ENCODE results near the gene ACTN3.
"Not testable (repeated sequence)": the region's sequence is repeated elsewhere in the genome, so short reads cannot be mapped to it uniquely, and the experiment has no call there.

The ACTN3 gene

DNA sequence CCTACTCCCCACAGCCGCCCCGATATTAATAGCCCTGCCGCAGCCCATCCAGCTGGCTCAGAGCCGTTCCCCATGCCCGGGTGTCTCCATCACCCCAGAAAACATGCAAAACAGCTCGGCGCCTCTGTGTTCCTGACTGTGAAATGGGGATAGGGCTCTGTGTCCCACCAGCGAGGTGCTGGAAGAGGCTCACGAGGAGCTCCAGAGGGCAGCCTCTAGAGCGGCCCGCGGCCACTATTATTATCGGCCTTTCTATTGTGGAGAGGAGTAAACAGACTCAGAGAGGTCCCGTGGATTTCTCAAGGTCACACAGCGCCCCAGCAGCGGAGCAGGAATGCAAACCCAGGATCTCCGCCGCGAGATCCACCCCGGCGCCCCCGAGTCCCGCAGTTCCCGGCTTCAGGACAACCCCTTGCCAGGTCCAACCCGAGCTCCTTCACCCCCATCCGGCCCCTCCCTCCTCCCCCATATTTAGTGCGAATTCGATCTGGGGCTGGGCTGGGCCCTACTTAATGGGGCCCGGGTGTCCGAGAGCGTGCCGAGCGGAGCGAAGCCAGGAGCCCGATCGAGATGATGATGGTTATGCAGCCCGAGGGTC lies at the start of gene ACTN3:
ACTN3 (plus strand) TSS at position 536 of the 598 bp plus-strand sequence; CDS start at position 571, 35 bp downstream.
- no peak for DNase-seq

DNA sequence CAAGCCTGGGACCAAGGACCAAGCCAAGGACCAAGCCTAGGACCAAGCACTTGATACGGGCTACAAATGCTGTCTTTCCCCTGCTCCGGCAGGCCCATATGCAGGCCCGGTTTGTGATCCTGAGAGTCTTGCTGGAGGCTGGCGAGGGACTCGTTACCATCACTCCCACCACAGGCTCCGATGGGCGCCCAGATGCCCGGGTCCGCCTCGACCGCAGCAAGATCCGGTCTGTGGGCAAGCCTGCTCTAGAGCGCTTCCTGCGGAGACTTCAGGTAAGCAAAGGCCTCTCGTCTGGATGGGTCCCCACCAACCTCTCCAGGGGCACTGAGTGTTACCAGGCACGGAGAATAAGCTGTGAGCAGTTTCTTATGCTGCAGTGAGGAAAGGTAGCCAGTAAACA lies 49.5 kb upstream of the ACTN3 start:
- no peak for DNase-seq

DNA sequence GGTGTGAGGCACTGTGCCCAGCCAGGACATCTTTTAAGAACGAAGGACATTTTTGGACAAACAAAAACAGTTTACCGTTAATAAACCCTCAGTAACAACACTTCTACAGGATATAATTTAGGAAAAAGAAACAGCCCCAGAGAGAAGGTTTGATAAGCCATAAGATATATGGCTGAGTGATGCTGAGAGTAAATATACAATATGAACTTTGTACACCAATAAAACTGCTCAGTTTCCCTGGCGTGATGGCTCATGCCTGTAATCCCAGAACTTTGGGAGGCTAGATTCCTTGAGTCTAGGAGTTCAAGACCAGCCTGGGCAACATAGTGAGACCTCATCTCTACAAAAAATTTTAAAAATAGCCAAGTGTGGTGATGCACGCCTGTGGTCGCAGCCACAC lies 48.2 kb upstream of the ACTN3 start:
- no peak for DNase-seq

DNA sequence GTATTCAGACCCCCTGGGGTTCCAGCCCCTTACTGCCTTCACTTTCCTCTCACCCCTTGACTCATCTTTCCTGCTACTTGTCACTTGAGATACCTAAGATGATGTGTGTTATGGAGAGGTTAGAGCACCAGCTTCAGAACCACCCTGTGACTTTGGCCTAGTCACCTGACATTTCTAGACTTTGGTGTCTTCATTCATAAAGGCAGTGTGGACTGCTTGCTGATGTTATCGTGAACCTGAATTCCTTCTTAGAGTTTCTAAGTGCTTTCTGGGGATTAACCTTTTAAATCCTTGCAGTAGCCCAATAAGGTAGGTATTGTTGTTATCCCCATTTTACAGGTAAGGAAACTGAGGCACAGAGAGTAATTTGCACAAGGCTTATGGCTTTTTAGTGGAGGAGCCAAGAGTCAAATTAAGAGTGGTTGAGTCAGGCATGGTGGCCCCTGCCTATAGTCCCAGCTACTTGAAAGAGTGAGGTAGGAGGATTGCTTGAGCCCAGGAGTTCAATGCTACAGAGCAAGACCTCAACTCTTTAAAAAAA lies 41.4 kb upstream of the ACTN3 start:
- DNase-seq = no peak

DNA sequence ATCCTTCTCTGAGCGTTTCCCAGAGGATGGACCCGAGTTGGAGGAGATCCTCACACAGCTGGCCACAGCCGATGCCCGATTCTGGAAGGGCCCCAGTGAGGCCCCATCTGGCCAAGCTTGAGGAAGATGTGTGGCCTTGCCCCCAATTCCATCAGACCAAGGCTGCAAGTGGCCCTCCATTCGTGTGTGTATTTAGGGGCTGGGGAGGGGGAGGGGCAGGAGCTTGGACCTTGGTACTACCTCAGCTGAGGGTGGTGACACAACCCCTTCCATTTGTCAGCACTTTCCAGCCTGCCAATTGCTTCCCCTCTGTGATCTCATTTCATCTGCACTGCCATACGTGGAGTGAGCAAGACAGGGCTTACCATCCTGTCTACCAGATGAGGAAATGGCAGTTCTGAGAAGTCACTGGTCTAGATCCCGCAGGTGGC lies 37.6 kb upstream of the ACTN3 start:
- no peak for DNase-seq

DNA sequence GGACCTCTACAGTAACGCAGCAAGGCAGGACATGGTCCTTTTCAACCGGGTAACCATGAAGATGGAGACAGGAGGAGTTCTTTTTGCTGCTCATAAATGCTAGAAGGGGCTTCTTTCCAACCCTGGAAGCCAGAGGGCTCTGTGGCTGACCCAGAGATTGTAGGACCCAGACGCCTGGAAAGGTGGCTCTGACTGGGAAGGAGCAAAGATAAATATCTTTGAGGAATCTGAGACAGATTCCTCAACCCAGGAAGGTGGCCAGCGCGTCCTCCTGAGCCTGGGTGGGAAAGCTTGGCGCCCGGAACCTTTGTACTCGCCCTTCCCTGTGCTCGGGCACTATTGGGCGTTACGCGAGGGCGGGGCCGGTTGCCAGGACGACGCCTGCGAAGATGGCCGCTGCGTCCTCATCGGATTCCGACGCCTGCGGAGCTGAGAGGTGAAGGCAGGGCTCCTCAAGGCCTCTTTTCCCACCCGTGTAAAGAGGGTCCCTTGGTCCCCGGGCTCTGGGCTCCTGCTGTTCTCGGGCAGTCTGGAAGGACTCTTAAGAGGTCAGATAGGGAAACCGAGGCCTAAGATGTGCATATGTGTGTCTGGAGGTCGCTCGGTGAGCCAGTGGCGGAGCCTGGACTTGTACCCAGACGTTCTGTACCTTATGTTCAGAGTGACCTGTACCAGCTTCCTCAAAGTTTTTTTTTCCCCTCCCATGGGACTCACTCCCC lies 36.3 kb upstream of the ACTN3 start, which contains the start of gene BBS1:
BBS1 (plus strand) TSS at position 365 of the 719 bp plus-strand sequence; CDS start at position 390, 25 bp downstream.
- peak; percentile 89 for DNase-seq

DNA sequence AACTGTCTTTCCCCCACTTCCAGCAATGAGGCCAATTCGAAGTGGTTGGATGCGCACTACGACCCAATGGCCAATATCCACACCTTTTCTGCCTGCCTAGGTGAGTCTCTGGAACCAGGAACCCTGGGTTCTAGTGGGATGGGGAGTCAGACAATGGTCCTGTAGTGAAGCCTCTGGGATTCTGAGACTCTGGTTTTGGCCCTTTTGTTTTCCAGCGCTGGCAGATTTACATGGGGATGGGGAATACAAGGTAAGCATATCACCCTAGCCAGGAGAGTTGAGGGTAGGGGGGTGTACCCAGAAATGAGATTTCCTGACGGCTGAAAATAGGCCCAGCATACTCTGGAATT lies 35.7 kb upstream of the ACTN3 start:
- no peak for DNase-seq

DNA sequence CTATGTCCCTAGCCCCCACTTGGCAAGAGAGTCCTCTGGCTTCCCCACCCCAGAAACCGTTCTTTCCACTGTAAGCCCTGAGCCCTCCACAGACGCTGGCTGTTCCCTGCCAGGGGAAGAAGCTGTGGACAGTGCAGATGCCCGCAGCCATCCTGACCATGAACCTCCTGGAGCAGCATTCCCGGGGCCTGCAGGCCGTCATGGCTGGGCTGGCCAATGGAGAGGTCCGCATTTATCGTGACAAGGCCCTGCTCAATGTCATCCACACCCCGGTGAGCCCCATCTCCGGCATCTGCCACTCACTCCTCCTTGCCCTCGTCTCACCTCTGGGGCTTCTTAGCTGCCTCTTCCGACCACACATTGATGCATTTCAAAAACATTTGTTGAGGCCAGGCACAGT lies 23.1 kb upstream of the ACTN3 start:
- DNase-seq = no peak

DNA sequence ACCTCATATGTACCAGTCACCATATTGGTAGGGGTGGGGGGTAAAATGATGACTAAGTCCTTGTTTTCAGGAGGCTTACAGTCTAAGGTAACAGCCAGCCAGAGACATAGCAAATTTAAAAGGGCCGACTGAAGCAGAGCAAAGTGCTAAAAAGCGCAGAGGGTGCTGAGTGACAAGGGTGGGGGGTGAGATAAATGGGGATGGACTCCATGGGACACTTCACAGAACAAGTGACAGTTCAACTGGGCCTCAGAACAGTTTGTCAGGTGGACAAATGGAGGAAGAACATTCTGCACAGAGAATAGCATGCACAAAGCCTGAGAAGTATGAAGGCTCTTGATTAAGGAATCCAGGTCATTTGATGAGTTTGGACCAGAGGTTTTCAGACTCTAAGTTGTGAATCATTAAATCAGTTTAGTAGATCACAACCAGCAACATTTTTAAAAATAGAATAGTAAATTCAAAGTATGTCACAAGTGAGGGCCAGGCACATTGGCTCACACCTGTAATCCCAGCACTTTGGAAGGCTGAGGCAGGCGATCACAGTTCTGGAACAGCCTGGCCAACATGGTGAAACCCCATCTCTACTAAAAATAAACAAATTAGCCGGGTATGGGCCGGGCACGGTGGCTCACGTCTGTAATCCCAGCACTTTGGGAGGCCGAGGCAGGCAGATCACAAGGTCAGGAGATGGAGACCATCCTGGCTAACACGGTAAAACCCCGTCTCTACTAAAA lies 22.2 kb upstream of the ACTN3 start:
- DNase-seq = no peak

DNA sequence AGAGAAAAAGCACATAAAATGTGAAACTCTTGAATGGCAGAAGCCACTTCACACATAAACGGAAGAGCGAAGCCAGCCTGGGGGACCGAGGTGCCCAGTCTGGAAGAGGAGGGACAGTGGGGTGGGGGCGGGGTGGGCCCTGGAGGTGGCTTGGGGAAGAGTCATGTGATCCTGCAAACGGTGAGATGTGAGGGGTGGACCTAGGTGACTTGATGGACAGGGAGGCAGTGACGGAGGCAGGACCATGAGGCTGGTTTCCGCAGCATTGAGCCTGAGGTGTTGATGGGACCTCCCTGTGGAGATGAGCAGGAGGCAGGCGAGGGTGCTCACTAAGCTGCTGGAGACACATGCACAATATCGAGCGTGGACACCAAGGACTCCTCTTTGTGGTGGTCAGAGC lies 17.6 kb upstream of the ACTN3 start:
- DNase-seq = no peak

DNA sequence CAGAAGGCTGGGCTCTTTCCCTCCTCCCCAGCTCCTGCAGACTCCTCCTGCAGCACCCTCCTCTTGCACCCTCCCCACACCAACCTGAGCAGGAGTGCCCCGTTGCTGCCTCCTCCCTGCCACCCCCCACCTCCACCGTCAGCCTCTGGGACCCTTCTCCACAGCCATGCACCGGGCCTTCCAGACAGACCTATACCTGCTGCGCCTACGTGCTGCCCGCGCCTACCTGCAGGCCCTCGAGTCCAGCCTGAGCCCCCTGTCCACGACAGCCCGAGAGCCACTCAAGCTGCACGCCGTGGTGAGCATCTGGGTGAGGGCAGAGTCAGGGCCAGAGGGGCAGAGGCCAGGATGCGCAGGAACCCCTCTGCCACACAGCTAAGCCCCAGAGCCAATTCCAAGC lies 17.0 kb upstream of the ACTN3 start:
- DNase-seq = no peak

DNA sequence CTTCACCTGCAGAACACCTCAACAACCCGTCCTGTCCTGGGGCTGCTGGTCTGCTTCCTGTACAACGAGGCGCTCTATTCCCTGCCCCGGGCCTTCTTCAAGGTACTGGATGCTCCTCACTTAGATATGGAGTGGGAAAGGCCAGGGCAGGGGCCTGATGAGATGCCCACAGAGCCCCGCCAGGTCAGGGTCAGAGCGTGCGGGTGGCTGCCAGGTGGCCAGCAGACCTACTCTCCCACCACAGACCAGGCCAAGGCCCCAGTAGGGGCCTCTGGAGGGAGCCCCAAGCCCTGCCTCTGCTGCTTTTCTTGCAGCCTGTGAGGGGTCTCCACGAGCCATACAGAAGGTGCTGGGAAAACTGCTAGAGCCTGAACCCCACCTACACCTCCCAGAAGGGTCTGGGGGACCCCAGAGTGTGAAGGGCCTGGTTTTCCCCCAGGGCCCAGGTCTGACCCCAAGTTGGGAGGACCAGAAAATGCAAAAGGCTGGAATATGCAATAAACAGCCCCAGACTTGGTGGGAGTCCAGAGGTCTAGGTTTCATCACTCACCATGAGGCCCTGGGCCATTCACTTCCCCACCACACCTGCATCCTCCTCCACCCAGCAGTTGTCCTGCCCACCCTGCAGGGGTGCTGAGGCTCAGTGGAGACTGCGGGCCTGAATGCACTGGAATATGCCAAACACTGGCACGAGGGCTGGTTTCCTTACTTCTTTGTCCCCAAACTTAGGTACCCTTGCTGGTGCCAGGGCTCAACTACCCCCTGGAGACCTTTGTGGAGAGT lies 15.6 kb upstream of the ACTN3 start:
- DNase-seq = no peak

DNA sequence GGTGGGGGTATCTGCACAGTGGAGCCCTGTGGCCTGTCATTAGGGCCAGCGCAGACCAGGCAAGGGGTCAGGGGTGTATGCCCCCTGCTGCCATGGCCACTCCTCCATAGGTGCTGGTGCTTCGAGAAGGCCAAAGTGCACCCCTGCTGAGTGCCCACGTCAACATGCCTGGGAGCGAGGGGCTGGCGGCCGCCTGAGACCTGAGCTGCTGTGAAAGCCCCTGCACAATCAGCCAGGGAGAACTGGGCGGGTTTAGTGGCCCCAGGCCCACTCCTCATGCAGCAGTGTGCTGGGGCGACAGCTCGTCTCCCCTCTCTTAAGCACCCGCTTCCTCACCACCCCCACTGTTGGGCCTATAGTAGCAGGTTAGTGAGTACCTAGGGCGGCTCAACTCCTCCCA lies 14.9 kb upstream of the ACTN3 start:
- DNase-seq = no peak

DNA sequence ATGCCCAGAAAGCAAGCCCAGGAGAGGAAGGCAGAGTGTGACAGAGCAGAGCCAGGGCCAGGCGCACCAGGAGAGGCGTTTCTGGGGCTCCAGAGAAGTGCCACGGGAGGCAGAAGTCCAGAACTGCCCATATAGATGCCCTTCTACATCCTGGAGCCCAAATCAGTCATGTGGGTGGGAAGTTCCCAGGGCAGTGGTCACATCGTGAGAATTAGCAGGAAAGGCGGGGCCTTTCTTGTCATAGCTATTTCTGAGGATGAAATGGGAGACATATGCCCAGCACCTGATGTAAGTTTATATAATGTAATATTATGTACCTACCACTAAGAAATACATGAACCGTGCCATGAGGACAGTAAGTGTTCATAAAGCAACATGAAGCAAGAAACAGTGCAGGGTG lies 13.9 kb upstream of the ACTN3 start:
- no peak for DNase-seq

DNA sequence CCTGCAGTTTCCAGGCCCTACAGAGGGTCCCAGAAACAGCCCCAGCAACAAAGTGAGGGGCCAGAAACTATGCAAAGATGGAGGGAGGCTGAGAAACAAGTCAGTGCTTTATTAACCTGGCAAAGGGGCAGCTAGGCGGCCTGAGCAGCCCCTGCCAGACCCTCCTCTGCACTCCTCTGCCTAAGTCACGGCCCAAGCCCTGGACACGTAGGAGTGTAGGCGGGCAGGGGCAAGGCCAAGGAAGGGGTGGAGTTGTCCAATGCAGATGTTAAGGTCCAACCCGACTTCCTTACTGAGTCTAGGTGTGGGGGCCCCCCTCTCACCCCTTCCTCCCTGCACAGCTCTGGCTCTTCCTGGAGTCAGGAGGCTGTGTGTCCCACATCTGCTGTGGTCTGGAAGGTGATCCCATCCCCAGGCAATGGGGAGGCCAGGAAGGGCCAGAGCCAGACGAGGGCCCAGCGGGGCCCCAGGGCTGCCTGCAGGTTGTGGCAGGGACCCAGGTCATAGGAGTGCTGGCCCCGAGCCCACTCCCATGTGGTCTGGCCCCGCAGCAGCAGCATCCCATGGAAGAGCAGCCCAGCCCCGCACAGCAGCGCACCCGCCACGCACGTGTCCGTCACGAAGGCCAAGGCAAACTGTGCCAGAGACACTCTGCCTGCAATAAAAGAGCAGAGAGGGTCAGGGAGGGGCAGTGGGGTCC lies 7.4 kb upstream of the ACTN3 start:
- no peak for DNase-seq

DNA sequence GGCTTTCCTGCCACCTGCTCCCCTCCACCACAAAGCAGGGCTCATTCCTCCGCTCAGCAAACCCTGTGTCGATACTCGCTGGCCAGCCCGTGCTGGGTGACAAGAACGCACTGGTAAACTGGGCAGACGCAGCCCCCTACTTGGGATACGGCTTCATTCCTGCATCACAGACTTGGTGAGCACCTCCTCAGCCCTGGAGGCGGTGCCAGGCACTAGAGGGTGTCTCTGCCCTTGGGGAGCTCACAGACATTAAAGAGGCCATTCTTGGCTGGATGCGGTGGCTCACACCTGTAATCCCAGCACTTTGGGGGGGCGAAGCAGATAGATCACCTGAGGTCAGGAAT lies 6.9 kb upstream of the ACTN3 start:
- no peak for DNase-seq

DNA sequence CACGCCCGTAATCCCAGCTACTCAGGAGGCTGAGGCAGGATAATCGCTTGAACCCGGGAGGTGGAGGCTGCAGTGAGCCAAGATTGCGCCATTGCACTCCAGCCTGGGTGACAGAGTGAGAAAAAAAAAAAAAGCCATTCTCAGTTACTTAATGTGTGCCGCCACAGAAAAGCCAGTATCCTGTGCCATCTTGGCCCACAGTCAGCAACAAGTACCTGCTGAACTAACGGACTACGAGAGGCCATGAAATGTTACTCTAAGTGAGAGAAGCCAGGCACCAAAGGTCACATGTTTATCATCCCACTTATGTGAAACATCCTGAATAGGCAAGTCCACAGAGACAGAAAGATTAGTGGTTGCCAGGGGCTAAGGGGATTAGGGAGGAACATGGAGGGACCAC lies 6.1 kb upstream of the ACTN3 start:
- DNase-seq = not testable (repeated sequence)

DNA sequence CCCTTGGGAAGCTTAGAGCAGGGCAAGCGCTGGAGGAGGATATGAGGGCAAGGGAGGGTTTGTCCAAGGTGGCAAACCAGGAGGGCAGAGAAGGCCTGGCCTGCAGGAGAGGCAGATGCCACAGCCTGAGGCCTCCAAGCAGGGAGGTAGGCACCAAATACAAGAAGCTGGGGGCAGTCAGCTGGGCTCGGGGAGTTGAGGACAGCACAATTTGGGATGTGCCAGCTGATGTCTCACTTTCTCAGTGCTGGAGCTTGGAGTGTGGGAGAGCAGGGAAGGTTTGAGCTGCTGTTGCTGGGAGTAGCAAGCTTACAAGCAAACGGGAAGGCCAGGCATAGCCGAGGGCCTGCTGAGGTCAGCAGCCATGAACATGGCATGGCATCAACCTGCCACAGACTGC lies 4.8 kb upstream of the ACTN3 start:
- DNase-seq = no peak

DNA sequence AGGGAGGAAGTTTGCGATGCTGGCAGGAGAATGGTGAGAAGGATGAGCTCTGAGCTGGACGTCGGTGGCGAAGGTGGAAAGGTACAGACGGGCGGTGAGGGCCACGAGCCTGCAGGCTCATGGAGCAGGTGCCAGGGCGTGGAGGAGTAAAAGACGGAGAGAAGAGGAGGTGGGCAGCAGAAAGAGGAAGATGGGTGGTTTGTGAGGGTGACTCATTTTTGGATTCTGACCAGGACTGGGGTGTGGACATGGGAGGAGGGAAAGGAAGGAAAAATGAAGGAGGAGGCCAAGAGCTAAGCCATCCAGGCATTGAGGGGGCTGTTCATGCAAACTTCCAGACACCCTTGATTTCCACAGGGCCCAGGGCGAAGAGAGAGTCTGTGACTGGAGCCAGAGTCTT lies 4.3 kb upstream of the ACTN3 start:
- no peak for DNase-seq

DNA sequence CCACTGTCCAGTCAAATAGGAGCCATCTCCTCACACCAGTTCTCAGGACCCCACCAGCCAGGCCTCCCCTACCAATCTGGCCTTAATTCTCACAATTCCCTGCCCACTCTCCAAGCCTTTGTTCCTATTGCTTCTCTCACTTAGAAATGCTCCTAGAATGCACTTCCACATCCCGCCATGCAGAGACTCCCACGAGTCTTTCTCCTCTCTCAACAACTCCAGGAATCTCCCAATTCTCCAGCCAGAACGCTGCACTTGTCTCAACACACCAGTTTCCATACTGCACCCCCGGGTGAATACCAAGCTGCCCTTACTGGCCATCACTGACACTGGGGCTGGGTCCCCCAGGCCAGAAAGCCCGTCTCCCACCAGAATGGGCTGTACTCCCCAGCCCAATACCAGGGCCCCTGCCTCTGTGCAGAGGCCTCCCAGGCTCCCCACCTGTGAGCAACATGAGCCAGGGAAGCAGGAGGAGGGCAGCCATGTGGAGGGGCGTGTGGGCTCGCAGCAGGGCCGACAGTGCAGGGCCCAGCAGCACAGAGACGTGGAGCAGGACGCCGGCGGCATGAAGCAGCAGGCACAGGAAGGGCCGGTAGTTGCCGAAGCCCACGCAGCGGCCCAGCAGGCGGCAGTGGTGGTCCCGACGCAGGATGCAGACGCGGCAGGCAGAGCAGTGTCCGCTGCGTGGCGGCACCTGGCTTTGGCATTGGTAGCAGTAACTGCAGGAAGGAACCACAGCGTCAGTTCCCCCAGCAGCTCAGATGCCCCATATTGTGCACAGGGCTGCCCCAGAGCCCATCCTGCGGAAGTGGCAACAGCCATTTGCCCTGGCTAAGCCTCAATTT lies 3.2 kb upstream of the ACTN3 start:
- peak; percentile 58 for DNase-seq

DNA sequence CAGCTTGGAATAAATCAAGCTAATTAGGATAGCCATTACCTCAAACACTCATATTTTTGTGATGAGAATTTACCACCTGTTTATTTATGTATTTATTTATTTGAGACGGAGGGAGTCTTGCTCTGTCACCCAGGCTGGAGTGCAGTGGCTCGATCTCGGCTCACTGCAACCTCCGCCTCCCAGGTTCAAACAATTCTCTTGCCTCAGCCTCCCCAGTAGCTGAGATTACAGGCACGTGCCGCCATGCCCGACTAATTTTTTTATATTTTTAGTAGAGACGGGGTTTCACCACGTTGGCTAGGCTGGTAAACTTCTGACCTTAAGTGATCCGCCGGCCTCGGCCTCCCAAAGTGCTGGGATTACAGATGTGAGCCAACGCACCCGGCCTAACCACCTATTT lies 1.8 kb upstream of the ACTN3 start:
- not testable (repeated sequence) for DNase-seq

Data from activated CD4-positive, alpha-beta T cell treated with anti-CD3 and anti-CD28 coated beads for 48 hours (primary cell).